Measurements from ENCODE around the gene PTPRA.

The PTPRA gene

GRCh38 chr20:2942439-2942838, 69.2 kb downstream of the PTPRA start:
- DNase-seq = no peak

DNA sequence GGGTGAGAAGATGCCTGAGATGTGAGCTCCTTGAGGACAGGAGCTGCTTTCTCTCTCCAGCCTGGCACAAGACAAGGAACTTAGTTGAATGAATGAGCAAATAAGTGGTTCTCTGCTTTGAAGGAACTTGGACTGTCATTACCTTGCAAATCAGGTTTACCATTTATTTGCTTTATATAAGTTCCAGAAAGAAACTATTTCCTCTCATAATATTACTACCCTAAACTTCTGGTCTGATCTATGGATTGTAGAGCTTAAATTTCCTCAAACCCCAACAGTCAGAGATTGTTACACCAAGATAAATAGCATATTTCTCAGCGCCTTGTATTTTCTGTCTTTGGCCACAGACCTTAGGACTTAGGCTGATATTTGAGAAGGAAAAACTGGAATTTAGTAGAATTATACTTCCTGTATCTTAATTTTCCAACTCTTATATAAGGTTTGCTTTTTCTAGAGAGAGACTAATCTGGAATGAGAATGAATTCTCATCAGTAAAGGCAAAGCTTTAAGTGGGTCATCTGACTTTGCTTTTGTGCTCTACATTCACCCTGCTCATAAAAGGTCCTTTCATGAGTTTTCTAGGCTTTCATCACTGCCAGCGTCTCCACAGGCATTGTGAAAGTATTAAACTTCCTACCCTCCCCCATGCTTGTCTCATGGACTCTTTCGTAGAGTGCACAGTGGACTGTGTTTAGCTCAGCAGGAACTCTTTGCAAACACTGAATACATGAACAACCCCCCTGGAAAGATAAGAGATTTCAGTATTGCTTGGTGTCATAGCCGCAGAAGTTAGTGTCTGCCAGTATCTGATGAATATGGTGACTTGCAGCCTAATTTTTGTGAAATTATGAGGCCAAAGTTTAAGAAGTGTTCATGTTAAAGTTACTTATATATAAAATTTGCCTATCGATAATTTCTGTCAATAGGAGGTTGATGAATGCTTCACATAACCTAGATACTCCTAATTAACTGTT, 74.0 kb downstream of the PTPRA start:
- no peak for DNase-seq

GRCh38 chr20:2948968-2949367, 75.7 kb downstream of the PTPRA start:
- DNase-seq = no peak

DNA sequence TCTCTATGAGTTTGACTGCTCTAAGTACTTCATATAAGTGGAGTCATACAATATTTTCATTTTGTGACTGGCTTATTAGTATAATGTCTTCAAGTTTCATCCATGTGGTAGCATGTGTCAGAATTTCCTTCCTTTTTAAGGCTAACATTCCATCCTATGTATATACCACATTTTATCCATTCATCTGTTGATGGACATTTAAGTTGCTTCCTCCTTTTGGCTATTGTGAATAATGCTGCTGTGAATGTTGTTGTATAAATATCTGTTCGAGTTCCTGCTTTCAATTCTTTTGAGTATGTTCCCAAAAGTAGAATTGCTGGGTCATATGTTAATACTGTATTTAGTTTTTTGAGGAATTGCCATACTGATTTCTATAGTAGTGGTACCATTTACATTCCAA, 79.5 kb downstream of the PTPRA start:
- DNase-seq = no peak

GRCh38 chr20:2955257-2955970, 82.1 kb downstream of the PTPRA start:
- no peak for DNase-seq

DNA sequence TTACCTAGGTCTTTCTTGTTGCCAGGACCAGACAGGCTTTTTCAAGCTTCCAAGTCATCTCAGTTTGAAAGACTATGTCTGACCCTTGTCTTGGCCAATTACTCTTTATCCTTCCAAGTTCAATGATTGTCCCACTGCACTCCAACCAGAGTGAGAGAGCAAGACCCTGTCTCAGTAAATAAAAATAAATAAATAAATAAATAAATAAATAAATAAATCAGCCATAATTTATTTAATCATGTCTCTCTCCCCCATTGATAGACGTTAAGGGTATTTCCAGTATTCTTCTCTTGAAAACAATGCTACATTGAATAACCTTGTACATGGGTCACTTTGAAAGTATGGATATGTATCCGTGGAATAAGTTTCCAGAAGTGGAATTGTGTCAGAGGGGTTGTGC, 83.2 kb downstream of the PTPRA start:
- DNase-seq = no peak

GRCh38 chr20:2967841-2968240, 94.6 kb downstream of the PTPRA start:
- DNase-seq = no peak

- no peak for DNase-seq
Measured at GRCh38 chr20:2972126-2972525, 98.8 kb downstream of the PTPRA start.

DNA sequence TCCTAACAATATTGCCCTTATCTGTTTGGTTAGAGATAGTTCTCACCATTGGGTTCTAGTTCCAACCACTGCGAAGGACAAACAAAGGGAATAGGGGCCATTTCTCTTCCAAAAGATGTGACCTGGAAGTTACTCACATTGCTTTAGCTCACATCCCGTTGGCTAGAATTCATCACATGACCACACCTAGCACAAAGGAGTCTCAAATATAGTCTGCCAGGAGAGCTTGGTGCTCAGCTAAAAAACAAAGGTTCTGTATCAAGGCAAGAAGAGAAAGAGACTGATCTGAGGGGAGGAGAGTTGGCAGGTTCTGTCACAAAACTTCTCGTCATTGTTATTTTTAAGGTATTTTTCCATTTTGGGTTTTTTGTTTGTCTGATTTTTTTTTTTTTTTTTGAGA, 100.3 kb downstream of the PTPRA start:
- DNase-seq = no peak

GRCh38 chr20:2978519-2978918, 105.2 kb downstream of the PTPRA start:
- DNase-seq = no peak

- no peak for DNase-seq
Measured at GRCh38 chr20:2981646-2982045, 108.4 kb downstream of the PTPRA start.

DNA sequence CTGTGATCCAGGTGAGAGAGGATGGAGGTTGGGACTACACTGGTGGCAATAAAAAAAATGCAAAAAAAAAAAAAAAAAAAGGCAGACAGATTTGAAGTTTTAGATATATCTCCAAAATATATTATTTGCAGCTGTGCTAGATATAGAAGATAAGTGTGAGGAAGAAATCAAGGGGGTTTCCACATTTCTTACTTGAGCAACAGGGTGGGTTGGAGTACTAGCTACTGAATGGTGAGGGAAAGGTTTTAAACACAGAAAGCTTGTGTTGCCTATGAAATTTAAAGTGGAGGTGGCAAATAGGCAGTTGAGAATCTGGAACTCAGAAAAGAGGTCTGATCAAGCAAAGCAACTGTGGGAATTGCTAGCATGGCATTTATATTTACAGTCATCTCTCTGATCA, 110.2 kb downstream of the PTPRA start:
- DNase-seq = no peak

DNA sequence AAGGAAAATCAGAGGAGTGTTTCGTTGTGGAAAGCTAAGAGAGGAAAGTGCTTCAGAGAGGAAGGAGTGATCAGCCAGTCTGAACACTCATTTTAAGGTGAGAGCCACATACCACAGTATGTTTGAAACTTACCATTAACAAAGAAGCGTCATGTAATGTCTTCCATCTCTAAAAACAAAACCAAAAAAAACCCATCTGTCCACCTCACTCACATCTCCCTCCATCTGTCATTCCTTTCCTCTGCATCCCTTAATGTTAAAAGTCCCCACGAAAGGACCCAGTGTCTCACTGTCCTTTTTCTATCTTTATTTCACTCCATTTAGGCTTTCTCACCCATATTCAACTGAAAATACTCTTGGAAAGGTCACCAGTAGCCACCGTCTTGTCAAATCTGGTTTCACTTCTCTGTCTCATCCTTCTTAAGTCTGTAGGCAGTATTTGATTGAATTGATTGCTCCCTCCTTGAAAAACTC, 110.8 kb downstream of the PTPRA start:
- no peak for DNase-seq

DNA sequence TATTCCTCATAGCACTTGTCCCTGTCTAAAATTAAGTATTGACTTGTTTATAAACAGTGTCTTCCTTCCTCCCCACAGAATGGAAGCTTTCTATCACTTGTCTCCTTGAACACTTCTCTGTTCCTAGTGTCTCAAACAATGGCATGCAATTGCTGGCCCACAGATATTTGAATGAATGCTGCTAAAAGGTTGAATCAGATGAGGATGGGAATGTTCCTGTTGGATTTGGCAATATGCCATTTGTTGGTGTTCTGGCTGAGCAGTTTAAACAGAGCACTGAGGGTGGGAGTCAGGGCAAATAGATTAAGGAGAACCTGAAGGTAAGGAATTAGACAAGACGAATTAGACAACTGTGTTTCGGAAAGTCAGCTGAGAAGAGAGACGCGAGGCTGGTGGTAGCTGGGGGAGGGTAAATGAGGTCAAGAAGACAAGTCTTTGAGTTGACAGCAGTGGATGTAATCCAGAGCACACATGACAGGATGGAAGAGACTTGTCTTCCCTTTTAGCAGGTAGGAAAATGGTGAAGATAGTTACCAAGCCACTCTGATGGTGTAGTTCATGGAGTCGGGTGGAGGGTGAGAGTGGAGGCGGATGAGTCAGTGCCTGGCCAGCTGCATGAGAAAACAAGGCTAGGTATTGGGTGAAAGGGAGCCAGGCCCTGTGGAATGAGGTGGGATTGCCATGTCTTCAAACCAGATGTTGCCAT, 111.8 kb downstream of the PTPRA start:
- no peak for DNase-seq

DNA sequence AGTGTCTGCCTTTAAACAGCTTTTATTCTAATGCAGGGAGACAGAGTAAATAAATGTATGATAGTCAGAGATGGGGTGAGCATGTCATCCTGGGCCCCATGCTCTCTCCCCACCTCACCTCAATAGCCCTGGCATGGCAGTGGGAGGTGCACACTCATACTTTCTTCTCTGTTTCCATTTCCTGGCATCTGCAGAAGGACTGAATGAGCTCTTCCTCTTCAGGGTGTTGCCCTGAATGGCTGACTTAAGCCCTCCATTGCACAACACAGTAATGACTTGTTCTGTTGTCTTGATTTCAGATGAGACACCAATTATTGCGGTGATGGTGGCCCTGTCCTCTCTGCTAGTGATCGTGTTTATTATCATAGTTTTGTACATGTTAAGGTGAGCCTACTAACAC, 113.2 kb downstream of the PTPRA start:
- no peak for DNase-seq

DNA sequence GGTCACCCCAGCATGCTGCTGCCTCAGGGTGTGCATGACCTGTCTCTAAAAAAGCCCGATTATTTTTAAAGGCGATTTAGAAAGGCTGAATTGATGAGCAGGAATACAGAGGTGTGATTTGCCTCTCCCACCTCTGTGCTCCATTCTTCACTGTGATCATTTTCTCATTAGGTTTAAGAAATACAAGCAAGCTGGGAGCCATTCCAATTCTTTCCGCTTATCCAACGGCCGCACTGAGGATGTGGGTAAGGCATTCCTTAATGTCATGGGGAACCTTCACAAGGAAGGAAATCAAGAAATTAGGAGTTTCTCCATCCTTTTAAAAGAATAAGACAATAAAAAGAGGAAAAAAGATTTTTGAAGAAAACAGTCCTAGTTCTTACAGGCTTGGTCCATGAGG, 114.6 kb downstream of the PTPRA start:
- no peak for DNase-seq

DNA sequence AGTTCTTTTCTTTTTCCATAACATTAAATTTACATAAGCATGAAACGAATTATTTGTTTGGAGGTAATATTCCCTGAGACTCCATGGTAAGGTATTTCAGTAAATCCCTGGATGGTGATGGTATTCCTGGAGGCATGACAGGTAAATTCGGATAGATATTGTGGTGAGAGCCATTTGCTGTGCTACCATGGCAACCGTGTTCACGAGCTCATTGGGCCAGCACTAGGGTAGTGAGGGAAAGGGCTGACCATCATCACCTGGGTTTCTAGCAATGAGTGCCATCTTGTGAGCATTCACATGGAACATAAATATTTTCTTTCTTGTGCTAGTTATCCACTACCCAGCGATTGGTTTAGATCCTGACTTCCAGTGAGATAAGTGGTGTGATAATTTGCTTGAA, 118.3 kb downstream of the PTPRA start:
- DNase-seq = no peak

DNA sequence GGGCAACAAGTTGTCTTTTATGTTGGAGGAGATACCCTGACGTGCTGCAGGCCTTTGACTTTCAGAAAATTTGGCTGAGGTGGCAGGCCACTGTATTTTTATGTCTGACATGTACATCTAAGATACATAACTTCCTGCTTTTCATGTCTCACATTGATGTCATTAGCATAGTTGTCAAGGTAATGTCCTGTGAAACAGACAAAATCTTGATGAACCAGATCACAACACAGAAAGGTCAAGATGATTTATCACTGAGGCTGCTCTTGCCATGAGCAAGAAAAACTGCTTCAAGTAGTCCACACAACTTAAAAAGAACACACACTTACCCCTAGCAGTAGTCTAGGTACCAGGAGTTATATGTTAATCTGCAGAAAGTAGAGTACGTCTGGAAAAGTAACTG, 120.0 kb downstream of the PTPRA start:
- no peak for DNase-seq

DNA sequence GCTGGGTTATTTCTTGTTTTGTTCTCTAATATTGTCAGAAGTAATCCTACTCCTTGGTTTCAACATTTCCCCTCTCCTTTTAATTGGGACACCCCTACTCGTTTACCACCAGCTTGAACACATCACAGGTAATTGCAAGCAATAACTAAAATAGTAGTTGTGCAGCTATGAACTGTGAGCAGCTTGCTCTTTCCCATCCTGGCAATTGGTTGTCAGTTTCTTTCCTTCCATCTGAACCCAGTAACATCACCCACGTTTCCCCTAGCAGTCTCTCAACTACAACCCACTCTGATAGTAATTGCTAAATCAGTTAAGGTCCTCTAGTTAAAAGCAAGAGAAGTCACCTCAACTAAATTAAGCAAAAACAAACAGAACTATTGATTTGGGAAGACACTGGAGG, 122.5 kb downstream of the PTPRA start:
- no peak for DNase-seq

- no peak for DNase-seq
Measured at GRCh38 chr20:2998728-2999127, 125.4 kb downstream of the PTPRA start.

DNA sequence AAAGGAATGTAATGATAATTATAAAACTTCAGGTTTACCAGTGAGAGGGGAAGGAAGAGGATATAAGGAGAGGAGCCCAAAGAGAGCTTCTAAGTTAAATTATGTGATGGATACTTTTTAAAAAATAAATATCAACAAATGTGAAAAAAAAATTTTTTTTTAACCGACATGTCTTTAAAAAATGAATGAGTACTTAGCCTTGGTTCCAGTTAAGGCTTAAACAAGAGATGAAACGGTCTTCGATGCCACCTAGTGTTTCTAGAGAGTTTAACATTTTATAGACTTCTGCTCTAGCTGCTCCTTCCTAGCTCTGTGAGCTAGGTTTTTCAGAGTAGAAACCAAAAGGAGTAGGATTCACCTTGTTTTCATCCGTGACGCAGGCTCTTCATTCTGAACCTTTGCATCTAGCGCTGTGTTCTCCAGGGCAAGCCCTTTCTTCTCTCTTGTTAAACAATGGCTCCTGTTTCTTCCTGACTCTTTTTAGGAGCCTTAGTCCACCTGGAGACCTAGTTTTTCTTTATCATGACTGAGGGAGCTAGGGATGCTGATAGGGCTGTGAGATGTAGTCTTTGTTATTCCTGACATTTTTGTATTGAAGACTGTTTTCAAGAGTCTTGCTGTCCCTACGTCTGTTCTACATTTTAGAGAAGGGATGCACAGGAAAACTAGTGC, 127.7 kb downstream of the PTPRA start:
- DNase-seq = peak; percentile 7

DNA sequence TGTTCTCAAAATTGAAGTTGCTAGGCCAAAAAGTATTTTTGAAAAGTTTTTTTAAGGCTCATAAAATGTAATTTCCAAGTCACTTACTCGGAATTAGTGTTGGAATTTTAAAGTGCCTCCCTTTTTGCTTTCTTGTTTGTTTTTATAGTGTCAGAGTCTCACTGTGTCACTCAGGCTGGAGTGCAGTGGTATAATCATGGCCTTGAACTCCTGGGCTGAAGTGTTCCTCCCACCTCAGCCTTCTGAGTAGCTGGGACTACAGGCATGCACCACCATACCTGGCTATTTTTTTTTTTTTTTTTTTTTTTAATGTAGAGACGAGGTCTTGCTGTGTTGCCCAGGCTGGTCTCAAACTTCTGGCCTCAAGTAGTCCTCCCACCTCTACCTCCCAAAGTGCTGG, 130.1 kb downstream of the PTPRA start:
- no peak for DNase-seq
